DND-41 (cell line): ENCODE results near the gene XRCC2.
"Not testable (repeated sequence)": the region's sequence is repeated elsewhere in the genome, so short reads cannot be mapped to it uniquely, and the experiment has no call there.

Experiments
- ATAC-seq: fragments of 200-7000 bp; cut with Tn5 transposase; 3 replicates; pipeline ENCODE4 v1.9.1; 2021; ENCODE audit warnings: low read depth; ENCODE audit not compliant: insufficient read depth
- DNase-seq: peaks from one replicate; pipeline ENCODE4 v3.0.0-alpha.2; 2020
- H2AFZ ChIP-seq: 2 replicates; pipeline ENCODE4 v1.6.0; 2012; ENCODE audit warnings: low read depth, low read length
- H3K27ac ChIP-seq: 2 replicates; pipeline ENCODE4 v1.5.1; 2012; ENCODE audit warnings: low read length, inconsistent platforms
- H3K27me3 ChIP-seq: fragments of 200-600 bp; sonication (generic); 2 replicates; pipeline ENCODE4 v1.6.0; 2012; ENCODE audit warnings: low read length, mild to moderate bottlenecking, inconsistent platforms; ENCODE audit not compliant: insufficient read depth, poor library complexity
- H3K36me3 ChIP-seq: 2 replicates; pipeline ENCODE4 v1.5.1; 2012; ENCODE audit warnings: low read length, inconsistent platforms; ENCODE audit not compliant: insufficient read depth
- H3K4me1 ChIP-seq: 2 replicates; pipeline ENCODE4 v1.5.1; 2012; ENCODE audit warnings: mild to moderate bottlenecking, low read length; ENCODE audit not compliant: insufficient read depth
- H3K4me2 ChIP-seq: 2 replicates; pipeline ENCODE4 v1.6.0; 2012; ENCODE audit warnings: mild to moderate bottlenecking, moderate library complexity, low read length, inconsistent platforms; ENCODE audit not compliant: insufficient read depth
- H3K4me3 ChIP-seq, 2 experiments: fragments of 200-600 bp in 1 of 2; shearing (Covaris generic) in 1 of 2; 2 replicates each; pipeline ENCODE4 v1.5.1; 2012 to 2016; ENCODE audit warnings: inconsistent platforms in 2 of 2, low read length in 2 of 2, mild to moderate bottlenecking in 2 of 2, low read depth in 1 of 2, moderate library complexity in 1 of 2
- H3K79me2 ChIP-seq: 2 replicates; pipeline ENCODE4 v1.6.0; 2012; ENCODE audit warnings: low read length, inconsistent platforms; ENCODE audit not compliant: insufficient read depth
- H3K9ac ChIP-seq: 2 replicates; pipeline ENCODE4 v1.6.0; 2012; ENCODE audit warnings: low read depth, mild to moderate bottlenecking, inconsistent platforms, low read length, moderate library complexity
- H3K9me3 ChIP-seq: 2 replicates; pipeline ENCODE4 v1.5.1; 2012; ENCODE audit warnings: low read length, moderate library complexity, mild to moderate bottlenecking, inconsistent platforms; ENCODE audit not compliant: insufficient read depth, severe bottlenecking
- H4K20me1 ChIP-seq: 2 replicates; pipeline ENCODE4 v1.6.0; 2012; ENCODE audit warnings: low read length; ENCODE audit not compliant: insufficient read depth
- EZH2 ChIP-seq: IDR thresholded peaks from 3 replicates; pipeline ENCODE4 v1.6.1; 2012; ENCODE audit warnings: borderline replicate concordance, low read depth, mild to moderate bottlenecking, moderate library complexity, low read length, inconsistent platforms; ENCODE audit not compliant: severe bottlenecking
- TF ChIP-seq, protein P1 (sequence below): IDR thresholded peaks from 2 replicates; pipeline ENCODE4 v1.5.1; 2012; ENCODE audit warnings: borderline replicate concordance, low read length, moderate library complexity, mild to moderate bottlenecking; ENCODE audit not compliant: poor library complexity, severe bottlenecking; ENCODE audit errors: extremely low read depth

Gene XRCC2

DNA sequence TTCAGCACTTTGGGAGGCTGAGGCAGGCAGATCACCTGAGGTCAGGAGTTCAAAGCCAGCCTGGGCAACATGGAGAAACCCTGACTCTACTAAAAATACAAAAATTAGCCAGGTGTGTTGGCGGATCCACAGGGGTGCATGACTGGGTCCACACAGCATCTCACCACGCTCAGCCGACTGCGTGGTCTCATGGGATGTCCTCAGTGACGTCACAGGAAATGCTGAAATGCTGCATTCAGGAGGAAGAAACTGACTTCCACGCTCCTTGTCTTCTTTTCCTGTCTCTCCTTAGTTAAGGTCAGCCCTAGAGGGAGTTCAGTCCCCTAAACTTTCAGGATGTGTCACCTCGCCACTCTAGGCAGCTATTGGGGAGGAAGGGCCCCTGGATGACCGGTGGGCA lies 42.9 kb downstream of the XRCC2 start:
- no peak for DNase-seq

DNA sequence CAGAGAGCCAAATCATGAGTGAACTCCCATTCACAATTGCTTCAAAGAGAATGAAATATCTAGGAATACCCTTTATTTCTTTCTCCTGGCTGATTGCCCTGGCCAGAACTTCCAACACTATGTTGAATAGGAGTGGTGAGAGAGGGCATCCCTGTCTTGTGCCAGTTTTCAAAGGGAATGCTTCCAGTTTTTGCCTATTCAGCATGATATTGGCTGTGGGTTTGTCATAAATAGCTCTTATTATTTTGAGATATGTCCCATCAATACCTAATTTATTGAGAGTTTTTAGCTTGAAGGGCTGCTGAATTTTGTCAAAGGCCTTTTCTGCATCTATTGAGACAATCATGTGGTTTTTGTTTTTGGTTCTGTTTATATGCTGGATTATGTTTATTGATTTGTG lies 47.2 kb downstream of the XRCC2 start:
- not testable (repeated sequence) for H3K4me2 ChIP-seq, DNase-seq, H3K27me3 ChIP-seq, H3K36me3 ChIP-seq, H3K27ac ChIP-seq, H2AFZ ChIP-seq, H3K4me3 ChIP-seq, H3K9ac ChIP-seq, H3K4me1 ChIP-seq, H4K20me1 ChIP-seq, H3K9me3 ChIP-seq, H3K79me2 ChIP-seq, ATAC-seq

More for the DNA sequence above, 42.9 kb downstream of the XRCC2 start:
- H3K27me3 ChIP-seq = no peaks in the 10 kb centered on the region
- ATAC-seq = no peak
- no peaks in the 10 kb centered on the region for H3K36me3 ChIP-seq
- no peak overlapping the region for H3K9ac ChIP-seq
- TF ChIP-seq, protein P1, sequence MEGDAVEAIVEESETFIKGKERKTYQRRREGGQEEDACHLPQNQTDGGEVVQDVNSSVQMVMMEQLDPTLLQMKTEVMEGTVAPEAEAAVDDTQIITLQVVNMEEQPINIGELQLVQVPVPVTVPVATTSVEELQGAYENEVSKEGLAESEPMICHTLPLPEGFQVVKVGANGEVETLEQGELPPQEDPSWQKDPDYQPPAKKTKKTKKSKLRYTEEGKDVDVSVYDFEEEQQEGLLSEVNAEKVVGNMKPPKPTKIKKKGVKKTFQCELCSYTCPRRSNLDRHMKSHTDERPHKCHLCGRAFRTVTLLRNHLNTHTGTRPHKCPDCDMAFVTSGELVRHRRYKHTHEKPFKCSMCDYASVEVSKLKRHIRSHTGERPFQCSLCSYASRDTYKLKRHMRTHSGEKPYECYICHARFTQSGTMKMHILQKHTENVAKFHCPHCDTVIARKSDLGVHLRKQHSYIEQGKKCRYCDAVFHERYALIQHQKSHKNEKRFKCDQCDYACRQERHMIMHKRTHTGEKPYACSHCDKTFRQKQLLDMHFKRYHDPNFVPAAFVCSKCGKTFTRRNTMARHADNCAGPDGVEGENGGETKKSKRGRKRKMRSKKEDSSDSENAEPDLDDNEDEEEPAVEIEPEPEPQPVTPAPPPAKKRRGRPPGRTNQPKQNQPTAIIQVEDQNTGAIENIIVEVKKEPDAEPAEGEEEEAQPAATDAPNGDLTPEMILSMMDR = no peak
- no peak for TF ChIP-seq EZH2
- no peak overlapping the region for H2AFZ ChIP-seq
- no peak overlapping the region for H3K27ac ChIP-seq
- no peaks in the 10 kb centered on the region for H3K9me3 ChIP-seq
- no peaks in the 10 kb centered on the region for H3K79me2 ChIP-seq
- H4K20me1 ChIP-seq = no peaks in the 10 kb centered on the region
- H3K4me1 ChIP-seq = no peaks in the 10 kb centered on the region
- H3K4me3 ChIP-seq = no peak overlapping the region
- no peak overlapping the region for H3K4me2 ChIP-seq

DNA sequence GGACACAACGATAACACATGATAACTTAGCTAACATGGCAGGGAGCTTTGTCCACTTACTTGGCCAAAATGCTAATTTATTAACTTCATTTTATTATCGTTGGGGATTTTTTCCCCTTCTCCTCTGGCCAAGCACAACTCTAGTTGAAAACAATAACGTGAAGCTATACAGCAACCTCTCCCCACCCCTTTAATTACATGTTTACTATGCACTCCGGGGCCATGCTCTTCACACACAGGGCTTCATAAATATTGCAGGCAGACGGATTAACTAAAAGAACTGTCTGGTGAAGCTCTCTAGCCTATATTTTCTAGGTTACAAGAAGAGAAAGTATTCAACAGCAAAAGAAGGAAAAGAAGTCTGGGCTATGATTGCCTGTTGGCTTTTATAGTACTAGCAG lies 51.7 kb downstream of the XRCC2 start:
- TF ChIP-seq, protein P1 = no peak
- Histone ChIP-seq H3K36me3 (no peaks in the 10 kb centered on the region), H3K9me3 (no peaks in the 10 kb centered on the region), H3K9ac (no peak overlapping the region), H2AFZ (no peak overlapping the region), H3K4me3 (no peak overlapping the region), H3K27me3 (no peaks in the 10 kb centered on the region), H3K79me2 (no peaks in the 10 kb centered on the region), H4K20me1 (no peaks in the 10 kb centered on the region), H3K4me2 (no peak overlapping the region), H3K27ac (no peak overlapping the region), H3K4me1 (no peaks in the 10 kb centered on the region)
- DNase-seq (no peak), ATAC-seq (no peak)

DNA sequence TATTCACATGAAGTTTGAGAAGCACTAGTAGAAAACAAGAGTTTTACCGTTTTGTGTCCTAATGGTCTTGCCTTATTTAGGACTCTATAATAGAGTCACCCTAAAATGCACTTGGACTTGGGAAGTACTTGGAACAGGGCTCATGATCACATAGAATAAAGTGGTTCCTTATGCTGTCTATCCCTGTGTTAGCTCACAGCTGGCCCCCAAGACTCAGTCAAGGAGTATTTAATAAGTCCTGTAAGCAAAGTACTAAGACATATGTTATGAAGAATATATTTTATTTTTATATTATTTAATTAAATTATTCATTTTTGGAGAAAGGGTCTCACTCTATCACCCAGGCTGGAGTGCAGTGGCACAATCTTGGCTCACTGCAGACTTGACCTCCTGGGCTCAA lies 54.5 kb downstream of the XRCC2 start:
- H3K4me3 ChIP-seq = no peak overlapping the region
- no peak for ATAC-seq

More for the DNA sequence above, 54.5 kb downstream of the XRCC2 start:
- H3K79me2 ChIP-seq = no peaks in the 10 kb centered on the region
- no peak for DNase-seq
- no peak overlapping the region for H3K27ac ChIP-seq
- H3K4me1 ChIP-seq = no peaks in the 10 kb centered on the region
- H3K27me3 ChIP-seq = no peaks in the 10 kb centered on the region
- no peaks in the 10 kb centered on the region for H3K36me3 ChIP-seq
- TF ChIP-seq, protein P1 = no peak
- TF ChIP-seq EZH2 = no peak
- no peak overlapping the region for H3K4me2 ChIP-seq
- H2AFZ ChIP-seq = no peak overlapping the region
- H3K9ac ChIP-seq = no peak overlapping the region
- no peaks in the 10 kb centered on the region for H4K20me1 ChIP-seq
- H3K9me3 ChIP-seq = no peaks in the 10 kb centered on the region
